Activated T-cell treated with anti-CD3 and anti-CD28 coated beads for 4 hours (primary cell): ENCODE measurements around the gene CTAG1B.
"Not testable (repeated sequence)": the region's sequence is repeated elsewhere in the genome, so short reads cannot be mapped to it uniquely, and the experiment has no call there.

Experiments
- DNase-seq: peaks from one replicate; pipeline ENCODE4 v3.0.0-alpha.2; 2020

The CTAG1B gene

GRCh38 chrX:154620767-154621414, 1.8 kb upstream of the CTAG1B start:
- DNase-seq: not testable (repeated sequence)

DNA sequence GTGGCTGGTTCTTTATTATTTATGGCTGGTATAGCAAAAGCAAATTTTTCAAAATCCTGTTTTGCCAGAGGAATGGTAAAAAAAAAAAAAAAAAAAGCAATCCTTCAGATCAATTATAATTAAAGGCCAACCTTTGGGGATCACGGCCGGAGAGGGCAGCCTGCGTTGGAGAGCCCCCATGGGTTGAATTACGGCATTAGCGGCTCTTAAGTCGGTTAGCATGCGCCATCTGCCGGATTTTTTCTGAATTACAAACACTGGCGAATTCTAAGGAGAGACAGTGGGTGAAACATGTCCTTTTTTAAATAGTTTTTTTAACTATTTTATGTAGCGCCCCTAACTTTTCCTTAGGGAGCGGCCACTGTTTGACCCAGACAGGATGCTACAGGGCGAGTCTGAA, 5.5 kb downstream of the CTAG1B start:
- not testable (repeated sequence) for DNase-seq

- not testable (repeated sequence) for DNase-seq
These were observed 7.9 kb downstream of the CTAG1B start for GRCh38 chrX:154611146-154611545.

GRCh38 chrX:154608823-154609222, 10.3 kb downstream of the CTAG1B start:
- DNase-seq: not testable (repeated sequence)

DNA sequence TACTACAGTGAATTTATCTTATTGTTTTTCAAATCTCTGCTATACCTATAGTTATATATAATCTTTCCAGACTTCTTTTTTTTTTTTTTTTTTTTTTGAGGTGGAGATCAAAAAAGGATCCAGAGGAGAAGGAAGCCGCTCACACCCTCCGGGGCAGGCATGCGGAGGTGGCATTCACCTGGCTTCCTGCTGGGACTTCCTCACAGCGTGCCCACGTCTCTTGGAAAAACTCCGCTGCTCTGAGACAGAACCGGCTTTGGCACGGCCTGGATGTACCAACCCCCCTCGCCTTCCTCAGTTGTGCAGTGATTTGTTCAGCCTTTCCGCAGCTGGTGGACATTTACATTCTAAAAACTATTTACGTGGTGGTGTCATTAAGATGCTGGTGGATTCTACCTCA, 11.1 kb downstream of the CTAG1B start:
- not testable (repeated sequence) for DNase-seq

DNA sequence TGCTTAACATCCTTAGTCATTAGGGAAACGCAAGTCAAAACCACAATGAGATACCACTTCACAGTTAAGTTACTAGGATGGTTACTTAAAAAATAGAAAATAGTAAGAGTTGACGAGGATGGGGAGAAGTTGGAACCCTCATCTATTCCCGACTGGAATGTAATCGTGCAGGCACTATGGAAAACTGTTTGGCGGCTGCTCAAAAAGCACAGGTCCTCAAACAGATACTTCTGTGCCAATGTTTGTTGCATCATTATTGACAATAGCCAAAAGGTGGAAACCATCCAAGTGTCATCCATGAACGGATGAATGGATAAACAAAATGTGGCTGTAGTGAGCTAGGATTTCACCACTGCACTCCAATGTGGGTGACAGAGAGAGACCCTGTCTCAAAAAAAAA, 11.7 kb downstream of the CTAG1B start:
- no peak for DNase-seq

DNA sequence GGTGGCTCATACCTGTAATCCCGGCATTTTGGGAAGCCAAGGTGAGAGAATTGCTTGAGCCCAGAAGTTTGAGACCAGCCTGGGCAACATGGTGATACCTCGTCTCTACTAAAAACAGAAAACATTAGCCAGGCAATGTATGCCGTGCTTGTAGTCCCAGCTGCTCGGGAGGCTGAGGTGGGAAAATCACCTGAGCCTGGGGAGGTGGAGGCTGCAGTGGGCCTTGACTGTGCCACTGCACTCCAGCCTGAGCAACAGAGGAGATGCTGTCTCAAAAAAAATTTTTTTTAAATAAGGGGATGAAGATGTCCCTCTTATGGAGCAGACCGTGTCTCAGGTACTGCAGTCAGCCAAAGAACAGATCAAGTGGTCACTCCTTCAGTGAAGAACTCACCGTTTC, 13.5 kb downstream of the CTAG1B start:
- DNase-seq: no peak

- DNase-seq: no peak
These were observed 15.3 kb downstream of the CTAG1B start for GRCh38 chrX:154603438-154604430.

DNA sequence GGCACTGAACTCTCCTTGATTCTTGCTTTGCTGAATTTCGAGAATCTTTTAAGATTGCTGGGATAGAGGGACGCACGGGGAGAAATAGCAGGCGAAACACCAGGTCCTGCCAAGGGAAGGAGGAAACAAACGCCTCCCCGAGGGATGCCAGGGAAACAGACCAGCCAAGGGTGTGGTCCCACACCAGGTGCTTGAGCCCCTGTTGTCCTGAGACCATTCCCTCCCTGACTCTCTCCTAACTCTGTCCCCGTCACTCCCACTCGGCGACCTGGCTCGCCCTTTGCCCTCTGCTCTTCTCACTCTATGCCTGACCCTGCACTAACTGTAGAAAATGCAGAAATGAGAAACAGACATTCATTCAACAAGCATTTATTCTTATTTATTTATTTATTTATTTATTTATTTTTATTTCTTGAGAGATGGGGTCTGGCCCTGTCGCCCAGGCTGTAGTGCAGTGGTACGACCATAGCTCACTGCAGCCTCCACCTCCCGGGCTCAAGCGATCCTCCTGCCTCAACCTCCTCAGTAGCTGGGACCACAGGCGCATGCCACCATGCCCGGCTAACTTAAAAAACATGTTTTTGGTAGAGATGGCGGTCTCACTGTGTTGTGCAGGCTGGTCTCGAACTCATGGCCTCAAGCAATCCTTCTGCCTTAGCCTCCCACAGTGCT, 16.2 kb downstream of the CTAG1B start:
- DNase-seq: no peak

DNA sequence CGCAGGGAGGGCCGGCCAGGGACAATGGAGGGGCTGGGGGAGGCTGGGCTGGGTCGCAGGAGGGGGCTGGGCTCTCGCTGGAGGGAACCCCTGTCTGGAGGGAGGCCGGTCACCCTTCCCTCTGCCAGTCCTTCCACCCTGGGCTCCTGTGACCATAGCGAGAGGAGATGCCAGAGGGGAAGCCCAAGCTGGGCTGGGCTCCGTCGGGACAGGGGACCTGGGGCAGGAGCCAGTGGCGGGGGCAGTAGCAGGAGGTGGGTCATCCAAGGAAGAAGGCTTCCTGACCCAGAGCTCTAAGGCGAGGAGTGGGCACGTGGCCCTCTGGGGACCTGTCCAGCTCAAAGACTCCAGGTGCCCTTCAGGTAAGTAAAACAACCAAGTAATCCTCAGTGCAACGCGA, 16.9 kb downstream of the CTAG1B start:
- DNase-seq: no peak

- no peak for DNase-seq
These were observed 18.2 kb downstream of the CTAG1B start for GRCh38 chrX:154600759-154601374.

GRCh38 chrX:154599531-154599930, 19.6 kb downstream of the CTAG1B start:
- DNase-seq: no peak

DNA sequence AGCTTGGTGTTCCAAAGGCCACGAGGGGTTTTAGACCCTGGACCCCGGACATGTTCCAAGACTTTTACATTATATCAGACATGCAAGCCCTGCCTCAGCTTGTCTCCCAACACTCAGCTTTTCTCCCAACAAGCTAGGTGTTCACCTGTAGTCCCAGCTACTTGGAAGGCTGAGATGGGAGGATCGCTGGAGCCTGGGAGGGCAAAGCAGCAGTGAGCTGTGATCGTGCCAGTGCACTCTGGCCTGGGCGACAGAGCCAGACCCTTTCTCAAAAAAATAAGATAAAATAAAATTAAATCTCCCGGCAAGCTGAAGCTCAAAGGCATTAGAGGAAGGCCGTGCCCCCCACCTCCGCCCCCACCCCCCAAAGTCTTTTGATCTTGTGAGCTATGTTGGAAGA, 20.4 kb downstream of the CTAG1B start:
- DNase-seq: no peak

- DNase-seq: no peak
These were observed 21.9 kb downstream of the CTAG1B start for GRCh38 chrX:154597221-154597620.

- no peak for DNase-seq
These were observed 22.7 kb downstream of the CTAG1B start for GRCh38 chrX:154596290-154596929.

DNA sequence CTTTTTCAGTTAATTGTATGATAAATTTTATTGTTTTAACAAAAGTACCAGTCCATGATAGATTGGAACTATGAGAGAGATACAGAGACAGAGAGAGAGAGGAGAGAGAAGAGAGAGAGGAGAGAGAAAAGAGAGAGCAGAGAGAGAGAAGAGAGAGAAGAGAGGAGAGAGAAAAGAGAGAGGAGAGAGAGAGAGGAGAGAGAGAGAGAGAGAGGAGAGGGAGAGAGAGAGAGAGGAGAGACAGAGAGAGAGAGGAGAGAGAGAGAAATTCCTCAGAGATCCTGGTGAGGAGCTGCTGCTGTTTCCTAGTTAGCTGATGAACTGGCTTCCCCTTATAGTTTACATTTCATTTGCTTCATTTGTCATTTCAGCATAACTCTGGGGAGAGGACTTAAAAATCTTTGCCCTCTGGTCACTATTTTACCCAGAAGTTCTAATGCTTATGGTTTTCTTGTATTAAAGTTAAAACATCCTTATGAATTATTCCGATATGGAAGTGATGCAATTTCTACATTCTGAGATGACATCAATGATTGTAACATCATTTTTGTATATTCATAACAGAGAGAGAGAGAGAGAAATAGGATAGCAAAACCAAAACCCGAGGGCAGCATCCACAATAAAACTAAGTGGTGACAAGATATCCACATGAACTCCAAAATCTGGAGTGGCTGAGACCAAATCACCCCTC, 23.4 kb downstream of the CTAG1B start:
- no peak for DNase-seq

- DNase-seq: no peak
These were observed 24.6 kb downstream of the CTAG1B start for GRCh38 chrX:154594491-154594890.

DNA sequence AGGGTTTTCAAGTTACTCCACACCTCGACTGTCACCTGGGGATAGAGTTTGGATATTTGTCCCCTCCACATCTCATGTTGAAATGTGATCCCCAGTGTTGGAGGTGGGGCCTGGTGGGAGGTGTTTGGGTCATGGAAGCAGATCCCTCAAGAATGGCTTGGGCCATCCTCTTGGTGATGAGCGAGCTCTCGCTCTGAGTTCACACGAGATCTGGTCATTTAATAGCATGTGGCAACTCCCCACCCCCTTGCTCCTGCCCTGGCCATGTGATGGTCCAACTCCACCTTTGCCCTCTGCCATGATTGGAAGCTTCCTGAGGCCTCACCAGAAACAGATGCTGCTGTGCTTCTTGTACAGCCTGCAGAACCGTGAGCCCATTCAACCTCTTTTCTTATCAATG, 25.9 kb downstream of the CTAG1B start:
- no peak for DNase-seq

- no peak for DNase-seq
These were observed 26.6 kb downstream of the CTAG1B start for GRCh38 chrX:154592505-154592904.

- not testable (repeated sequence) for DNase-seq
These were observed 28.7 kb downstream of the CTAG1B start for GRCh38 chrX:154590415-154590814.

DNA sequence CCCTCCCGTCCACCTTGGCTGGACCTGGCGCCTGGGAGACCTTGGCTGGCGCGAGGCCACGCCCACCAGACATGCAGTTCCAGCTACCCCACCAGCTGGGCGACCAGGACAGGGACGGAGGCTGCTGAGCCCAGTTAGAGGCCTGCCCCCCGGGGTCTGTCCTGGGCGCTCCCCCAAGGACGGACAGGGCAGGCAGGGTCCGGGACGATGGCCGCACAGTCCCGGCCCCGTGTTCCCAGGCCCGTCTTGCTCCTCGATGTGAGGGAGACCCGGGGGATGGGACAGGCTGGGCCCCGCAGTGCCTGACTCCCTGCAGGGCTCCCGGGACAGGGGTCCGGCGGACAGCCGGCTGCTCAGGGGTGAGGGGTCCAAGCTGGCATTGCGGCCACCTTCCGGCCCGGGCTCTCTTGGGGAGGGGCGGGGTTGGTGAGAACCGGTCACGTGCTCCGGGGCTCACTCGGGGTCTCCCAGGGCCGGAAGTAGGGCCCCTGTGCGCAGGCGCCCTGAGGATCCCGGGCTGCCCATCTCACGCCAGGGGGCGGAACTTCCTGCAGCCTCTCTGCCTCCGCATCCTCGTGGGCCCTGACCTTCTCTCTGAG, 34.4 kb downstream of the CTAG1B start, which contains the start of gene CTAG1A:
Gene CTAG1A, plus strand, starts transcription at position 549 of the 599 bp plus-strand sequence. CDS start 74 bp downstream, outside the sequence.
- DNase-seq: not testable (repeated sequence)
